Breast epithelium (tissue), 4 donors: ENCODE data around the gene SIGLEC5. TPM values are rescaled to one million over a fixed set of nuclear protein-coding genes. Genes with fewer than 3 reads are reported as not detected.
A peak's percentile ranks its signal among the peaks of the same experiment; 100 is the strongest.

Experiments
- DNase-seq, 2 donors: peaks; one replicate each; pipeline ENCODE4 v3.0.0-alpha.2; 2019; ENCODE audit warnings: low spot score in 2 of 2
- H3K27ac ChIP-seq, 2 donors: fragments of 200-600 bp; sonication (generic) in 1 of 2; one replicate each; pipeline ENCODE4 v1.5.1; 2016 to 2019; ENCODE audit warnings: mild to moderate bottlenecking in 1 of 2
- H3K27me3 ChIP-seq, 2 donors: fragments of 200-600 bp; sonication (generic) in 1 of 2; one replicate each; pipeline versions ENCODE4 v1.5.1 to v1.6.0; 2017 to 2019; ENCODE audit warnings: control low read depth in 1 of 2, mild to moderate bottlenecking in 1 of 2
- H3K36me3 ChIP-seq: fragments of 200-600 bp; one replicate; pipeline ENCODE4 v1.5.1; 2019
- H3K4me1 ChIP-seq, 2 donors: fragments of 200-600 bp; sonication (generic); one replicate each; pipeline ENCODE4 v1.5.1; 2016 to 2019; ENCODE audit warnings: control low read depth in 1 of 2
- H3K4me3 ChIP-seq, 3 donors: fragments of 200-600 bp; sonication (generic); 1 replicate in 2 of 3; 2 replicates in 1 of 3; pipeline ENCODE4 v1.5.1; 2016 to 2019; ENCODE audit warnings: mild to moderate bottlenecking in 3 of 3, moderate library complexity in 2 of 3
- H3K9me3 ChIP-seq, 2 donors: fragments of 200-600 bp; sonication (generic) in 1 of 2; one replicate each; pipeline ENCODE4 v1.5.1; 2016 to 2019; ENCODE audit warnings: control low read depth in 1 of 2
- POLR2A ChIP-seq: fragments of 450-650 bp; IDR thresholded peaks from one replicate; pipeline ENCODE4 v1.6.1; 2016; ENCODE audit warnings: antibody characterized with exemption, mild to moderate bottlenecking, moderate library complexity
- POLR2AphosphoS5 ChIP-seq, 3 donors: sonication (generic); formaldehyde crosslinking; IDR thresholded peaks; one replicate each; pipeline ENCODE4 v1.6.1; 2017; ENCODE audit warnings: antibody characterized with exemption in 3 of 3
- intact Hi-C: fragments of 100-400 bp; cut with DNase I; formaldehyde crosslinking; loops from one replicate; pipeline ENCODE4 v1.15.1; 2023; ENCODE audit warnings: low total_unique reads
- total RNA-seq, 3 donors: library from RNA; depleted of rRNA; stranded (reverse); fragments of >200 nt; gene quantifications; one replicate each; pipeline ENCODE4 v1.1.0, GENCODE V29; 2016
- TF ChIP-seq, protein P1 (sequence below), 3 donors: fragments of 450-650 bp; IDR thresholded peaks; one replicate each; pipeline ENCODE4 v1.5.1; 2016 to 2017; ENCODE audit warnings: antibody characterized with exemption in 3 of 3, mild to moderate bottlenecking in 3 of 3, moderate library complexity in 3 of 3

The SIGLEC5 gene
- total RNA-seq, 3 donors from 2014 or later, result 1.6 to 1.8 TPM; not detected in 1

GRCh38 chr19:51593969-51594773, 36.0 kb downstream of the SIGLEC5 start:
- TF ChIP-seq, protein P1, sequence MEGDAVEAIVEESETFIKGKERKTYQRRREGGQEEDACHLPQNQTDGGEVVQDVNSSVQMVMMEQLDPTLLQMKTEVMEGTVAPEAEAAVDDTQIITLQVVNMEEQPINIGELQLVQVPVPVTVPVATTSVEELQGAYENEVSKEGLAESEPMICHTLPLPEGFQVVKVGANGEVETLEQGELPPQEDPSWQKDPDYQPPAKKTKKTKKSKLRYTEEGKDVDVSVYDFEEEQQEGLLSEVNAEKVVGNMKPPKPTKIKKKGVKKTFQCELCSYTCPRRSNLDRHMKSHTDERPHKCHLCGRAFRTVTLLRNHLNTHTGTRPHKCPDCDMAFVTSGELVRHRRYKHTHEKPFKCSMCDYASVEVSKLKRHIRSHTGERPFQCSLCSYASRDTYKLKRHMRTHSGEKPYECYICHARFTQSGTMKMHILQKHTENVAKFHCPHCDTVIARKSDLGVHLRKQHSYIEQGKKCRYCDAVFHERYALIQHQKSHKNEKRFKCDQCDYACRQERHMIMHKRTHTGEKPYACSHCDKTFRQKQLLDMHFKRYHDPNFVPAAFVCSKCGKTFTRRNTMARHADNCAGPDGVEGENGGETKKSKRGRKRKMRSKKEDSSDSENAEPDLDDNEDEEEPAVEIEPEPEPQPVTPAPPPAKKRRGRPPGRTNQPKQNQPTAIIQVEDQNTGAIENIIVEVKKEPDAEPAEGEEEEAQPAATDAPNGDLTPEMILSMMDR (IDR thresholded peaks at IDR 0.05), result no peak
- TF ChIP-seq POLR2AphosphoS5 (IDR thresholded peaks at IDR 0.05) (peak in 2 of 3 donors; percentile 60 to 63), POLR2A (no peak)
- Histone ChIP-seq H3K4me1 (peaks cover 0 to 10% of the 10 kb centered on the region in 2 donors), H3K27ac (peak overlapping the region; percentile 21 to 41), H3K27me3 (no peaks in the 10 kb centered on the region), H3K9me3 (no peaks in the 10 kb centered on the region), H3K4me3 (peak overlapping the region; percentile 47 to 70 (median 69)), H3K36me3 (no peaks in the 10 kb centered on the region)
- DNase-seq, result peak; percentile 96
- intact Hi-C loops, result no loop called here

GRCh38 chr19:51593138-51593890, 36.9 kb downstream of the SIGLEC5 start:
- Histone ChIP-seq H3K27me3 (no peaks in the 10 kb centered on the region), H3K4me3 (peak overlapping the region; percentile 47 to 70 (median 69)), H3K9me3 (peaks cover 0 to under 1% of the 10 kb centered on the region in 2 donors), H3K36me3 (no peaks in the 10 kb centered on the region), H3K27ac (no peak overlapping the region), H3K4me1 (peaks cover 0 to 10% of the 10 kb centered on the region in 2 donors)
- TF ChIP-seq, protein P1 (IDR thresholded peaks at IDR 0.05), result no peak
- no peak for TF ChIP-seq POLR2A
- no peak for TF ChIP-seq POLR2AphosphoS5 (IDR thresholded peaks at IDR 0.05)
- intact Hi-C loops, result no loop called here
- DNase-seq, result no peak

DNA sequence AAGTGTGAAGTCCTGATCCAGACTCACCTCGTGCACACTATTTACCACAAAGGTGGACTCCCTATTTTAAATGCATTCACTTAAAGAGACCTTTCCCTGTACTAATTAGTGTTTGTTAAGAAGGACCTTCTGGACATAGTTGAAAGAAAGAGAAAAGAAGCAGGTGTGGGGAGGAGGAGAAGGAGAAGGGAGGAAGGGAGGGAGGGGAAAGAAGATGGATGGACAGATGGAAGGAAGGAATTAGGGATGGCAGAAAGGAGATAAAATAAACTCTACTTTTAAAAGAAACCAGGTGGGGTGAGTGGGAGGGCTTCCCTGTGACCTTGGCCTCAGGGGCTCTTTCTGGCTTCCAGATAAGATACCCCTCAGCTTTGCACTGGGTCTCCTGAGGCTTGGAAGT, 37.7 kb downstream of the SIGLEC5 start:
- TF ChIP-seq POLR2A, result no peak
- TF ChIP-seq POLR2AphosphoS5 (IDR thresholded peaks at IDR 0.05), result no peak
- TF ChIP-seq, protein P1 (IDR thresholded peaks at IDR 0.05), result no peak
- intact Hi-C loops, result no loop called here
- no peaks in the 10 kb centered on the region for H3K27me3 ChIP-seq

DNA sequence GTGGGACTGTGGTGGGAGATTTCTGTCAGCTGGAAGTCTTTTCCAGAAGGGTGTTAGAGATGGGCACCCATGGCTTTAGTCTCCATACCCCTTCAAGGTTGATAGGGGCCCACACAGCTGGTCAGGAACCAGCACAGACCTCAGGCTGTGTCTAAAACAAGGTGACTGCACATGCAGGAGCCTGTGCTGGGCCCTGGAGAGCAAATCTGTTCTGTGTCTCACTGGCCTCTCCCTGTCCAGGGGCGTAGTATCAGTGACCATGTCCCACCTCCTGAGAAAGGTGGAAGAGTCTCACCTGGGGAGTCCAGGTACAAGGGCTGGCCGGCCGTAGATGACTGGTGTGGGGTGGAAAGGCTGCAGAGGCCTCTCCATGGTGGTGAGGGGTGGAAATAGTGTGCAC, 39.8 kb downstream of the SIGLEC5 start:
- intact Hi-C loops, result no loop called here
- no peak for DNase-seq
- H3K4me1 ChIP-seq, result peaks cover 0 to 10% of the 10 kb centered on the region in 2 donors
- peaks cover 12 to 16% of the 10 kb centered on the region in 2 donors for H3K9me3 ChIP-seq
- H3K27me3 ChIP-seq, result no peaks in the 10 kb centered on the region
- H3K4me3 ChIP-seq, result no peak overlapping the region
- H3K36me3 ChIP-seq, result no peaks in the 10 kb centered on the region
- no peak overlapping the region for H3K27ac ChIP-seq
- TF ChIP-seq POLR2AphosphoS5 (IDR thresholded peaks at IDR 0.05), result no peak
- no peak for TF ChIP-seq POLR2A
- TF ChIP-seq, protein P1 (IDR thresholded peaks at IDR 0.05), result no peak

More for the DNA sequence above, 37.7 kb downstream of the SIGLEC5 start:
- Histone ChIP-seq H3K4me3 (no peak overlapping the region), H3K27ac (no peak overlapping the region), H3K4me1 (peaks cover 0 to 10% of the 10 kb centered on the region in 2 donors), H3K36me3 (no peaks in the 10 kb centered on the region), H3K9me3 (peaks cover 5 to 8% of the 10 kb centered on the region in 2 donors)
- no peak for DNase-seq

DNA sequence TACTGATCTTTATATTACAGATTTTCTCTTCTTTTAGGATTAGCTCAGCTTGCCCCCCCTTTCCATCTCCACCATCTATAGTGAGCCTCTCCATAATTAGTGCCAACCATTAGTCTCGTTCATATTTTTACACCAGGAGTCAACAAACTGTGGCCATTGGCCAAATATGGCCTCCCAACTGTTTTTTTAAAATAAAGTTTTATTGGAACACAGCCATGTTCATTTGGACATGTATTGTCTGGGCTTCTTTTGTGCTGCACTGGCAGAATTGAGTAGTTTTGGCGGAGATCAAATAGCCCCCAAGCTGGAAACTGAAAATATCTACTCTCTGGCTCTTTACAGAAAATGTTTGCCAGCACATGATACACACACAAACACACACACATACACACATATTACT, 40.7 kb downstream of the SIGLEC5 start:
- TF ChIP-seq POLR2AphosphoS5 (IDR thresholded peaks at IDR 0.05), result no peak
- TF ChIP-seq, protein P1 (IDR thresholded peaks at IDR 0.05), result no peak
- TF ChIP-seq POLR2A, result no peak
- Histone ChIP-seq H3K4me3 (no peak overlapping the region), H3K4me1 (peaks cover 0 to 6% of the 10 kb centered on the region in 2 donors), H3K27ac (no peak overlapping the region), H3K36me3 (no peaks in the 10 kb centered on the region), H3K9me3 (peaks cover 12 to 16% of the 10 kb centered on the region in 2 donors), H3K27me3 (no peaks in the 10 kb centered on the region)
- intact Hi-C loops, result no loop called here
- DNase-seq, result no peak
